Smooth muscle cell (in vitro differentiated cells): ENCODE measurements around the gene REG3G. TPM values are rescaled to one million over a fixed set of nuclear protein-coding genes. Genes with fewer than 3 reads are reported as not detected.

ENCODE experiments used
- DNase-seq: peaks from one replicate; lab custom pipeline; 2025; ENCODE audit not compliant: unreplicated experiment; lab: John Stamatoyannopoulos, UW
- H2AFZ ChIP-seq: fragments of 200-600 bp; sonication (generic); 2 replicates; pipeline ENCODE4 v1.6.0; 2016; ENCODE audit warnings: antibody characterized with exemption, low read depth, mild to moderate bottlenecking
- H3F3A ChIP-seq: fragments of 200-600 bp; sonication (generic); 2 replicates; pipeline ENCODE4 v1.6.0; 2017; ENCODE audit warnings: antibody characterized with exemption, low read depth
- H3K27ac ChIP-seq: fragments of 200-600 bp; sonication (generic); 2 replicates; pipeline ENCODE4 v1.5.1; 2016; ENCODE audit warnings: low read depth, mild to moderate bottlenecking
- H3K27me3 ChIP-seq: fragments of 200-600 bp; sonication (generic); 2 replicates; pipeline ENCODE4 v1.6.1; 2016; ENCODE audit warnings: low read depth, mild to moderate bottlenecking
- H3K36me3 ChIP-seq: fragments of 200-600 bp; sonication (generic); 2 replicates; pipeline ENCODE4 v1.5.1; 2016; ENCODE audit warnings: low read depth
- H3K4me1 ChIP-seq: fragments of 200-600 bp; sonication (generic); 2 replicates; pipeline ENCODE4 v1.5.1; 2016; ENCODE audit warnings: low read depth
- H3K4me2 ChIP-seq: fragments of 200-600 bp; sonication (generic); 2 replicates; pipeline ENCODE4 v1.6.0; 2016; ENCODE audit warnings: mild to moderate bottlenecking
- H3K4me3 ChIP-seq: fragments of 200-600 bp; sonication (generic); 2 replicates; pipeline ENCODE4 v1.5.1; 2016; ENCODE audit warnings: mild to moderate bottlenecking
- H3K79me2 ChIP-seq: fragments of 200-600 bp; sonication (generic); 2 replicates; pipeline ENCODE4 v1.6.0; 2016; ENCODE audit warnings: low read depth, mild to moderate bottlenecking
- H3K9ac ChIP-seq: fragments of 200-600 bp; sonication (generic); 2 replicates; pipeline ENCODE4 v1.6.0; 2016; ENCODE audit warnings: low read depth
- H3K9me3 ChIP-seq: fragments of 200-600 bp; sonication (generic); replicated peaks from 2 replicates; pipeline ENCODE4 v1.5.1; 2016; ENCODE audit warnings: low read depth
- H4K20me1 ChIP-seq: fragments of 200-600 bp; sonication (generic); 2 replicates; pipeline ENCODE4 v1.6.0; 2016; ENCODE audit warnings: low read depth
- CTCF ChIP-seq: fragments of 200-600 bp; sonication (generic); IDR thresholded peaks from 2 replicates; pipeline ENCODE4 v1.5.1; 2017; ENCODE audit warnings: borderline replicate concordance, mild to moderate bottlenecking, antibody characterized with exemption; ENCODE audit not compliant: insufficient read depth, poor library complexity, severe bottlenecking
- WGBS: methylation state at CpG from one replicate; pipeline ENCODE4 v1.1.7; 2016; ENCODE audit warnings: low lambda C conversion rate; 5-methylcytosine and 5-hydroxymethylcytosine counted together
- polyA plus RNA-seq: library from polyadenylated mRNA; unstranded; fragments of >200 nt; fragmentation: Nextera tagmentation; extraction: Ambion mirVana; gene quantifications from 2 replicates; pipeline ENCODE4 v1.2.1, GENCODE V29; 2016
- total RNA-seq: library from RNA; depleted of rRNA; stranded (reverse); fragments of >200 nt; gene quantifications from 2 replicates; pipeline ENCODE4 v1.2.3, GENCODE V29; 2014

Gene REG3G
- total and polyA plus RNA-seq, 2 experiments from 2014 or later = not detected

- Histone ChIP-seq H3K27ac (no peak overlapping the region), H3F3A (no peaks in the 10 kb centered on the region), H3K9me3 (no peaks in the 10 kb centered on the region), H3K4me3 (no peak overlapping the region), H3K79me2 (no peaks in the 10 kb centered on the region), H3K27me3 (peaks cover 33% of the 10 kb centered on the region), H4K20me1 (no peaks in the 10 kb centered on the region), H3K36me3 (no peaks in the 10 kb centered on the region), H3K9ac (no peak overlapping the region), H3K4me1 (no peaks in the 10 kb centered on the region), H3K4me2 (no peak overlapping the region), H2AFZ (no peak overlapping the region)
- no peak for DNase-seq
- TF ChIP-seq CTCF = no peak
- WGBS = 67% methylated on average over 4 of the region's 4 CpGs
Measured at GRCh38 chr2:79000008-79000576, 25.4 kb upstream of the REG3G start.

DNA sequence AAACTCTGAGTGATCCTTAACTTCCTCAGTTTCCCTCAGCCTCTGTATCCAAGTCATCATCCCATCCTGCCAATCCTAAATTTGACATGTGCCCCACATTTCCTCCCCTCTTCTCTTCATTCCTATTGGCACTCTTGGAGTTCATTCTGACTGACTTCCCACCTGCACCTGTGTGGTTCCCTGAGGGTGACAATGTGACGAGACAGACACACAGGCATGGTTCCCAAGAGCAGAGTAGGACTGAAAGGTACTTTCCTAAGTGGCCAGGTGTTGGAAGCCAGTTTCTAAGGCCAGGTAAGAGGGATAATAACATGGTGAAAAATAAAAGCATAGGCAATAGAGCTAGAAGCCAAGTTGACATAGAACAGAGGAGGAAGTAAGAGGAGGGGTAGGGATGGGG is 24.2 kb upstream of the REG3G start:
- 87% methylated on average over 1 of the region's 1 CpG for WGBS
- TF ChIP-seq CTCF = no peak
- H4K20me1 ChIP-seq = no peaks in the 10 kb centered on the region

GRCh38 chr2:79004680-79005079 is 20.8 kb upstream of the REG3G start:
- Histone ChIP-seq H3K27me3 (no peaks in the 10 kb centered on the region), H3K9ac (no peak overlapping the region), H4K20me1 (no peaks in the 10 kb centered on the region), H3F3A (no peaks in the 10 kb centered on the region), H3K4me3 (no peak overlapping the region), H3K79me2 (no peaks in the 10 kb centered on the region), H2AFZ (no peak overlapping the region), H3K4me2 (no peak overlapping the region), H3K4me1 (no peaks in the 10 kb centered on the region), H3K27ac (no peak overlapping the region), H3K36me3 (no peaks in the 10 kb centered on the region), H3K9me3 (no peaks in the 10 kb centered on the region)
- no peak for TF ChIP-seq CTCF
- no peak for DNase-seq
- 80% methylated on average over 5 of the region's 5 CpGs for WGBS

More for the DNA sequence above, 24.2 kb upstream of the REG3G start:
- H3K9ac ChIP-seq = no peak overlapping the region
- H3K4me1 ChIP-seq = no peaks in the 10 kb centered on the region
- no peaks in the 10 kb centered on the region for H3F3A ChIP-seq
- no peak overlapping the region for H3K4me2 ChIP-seq
- H3K9me3 ChIP-seq = no peaks in the 10 kb centered on the region
- H3K27ac ChIP-seq = no peak overlapping the region
- no peaks in the 10 kb centered on the region for H3K36me3 ChIP-seq
- no peak overlapping the region for H3K4me3 ChIP-seq
- DNase-seq = no peak
- H3K27me3 ChIP-seq = peaks cover 21% of the 10 kb centered on the region
- H2AFZ ChIP-seq = no peak overlapping the region
- H3K79me2 ChIP-seq = no peaks in the 10 kb centered on the region

- Histone ChIP-seq H3K4me2 (no peak overlapping the region), H3K36me3 (no peaks in the 10 kb centered on the region), H3K27me3 (no peaks in the 10 kb centered on the region), H3K9ac (no peak overlapping the region), H2AFZ (no peak overlapping the region), H3F3A (no peaks in the 10 kb centered on the region), H3K79me2 (no peaks in the 10 kb centered on the region), H3K9me3 (no peaks in the 10 kb centered on the region), H3K4me1 (no peaks in the 10 kb centered on the region), H4K20me1 (no peaks in the 10 kb centered on the region), H3K27ac (no peak overlapping the region), H3K4me3 (no peak overlapping the region)
- 68% methylated on average over 3 of the region's 3 CpGs for WGBS
- DNase-seq = no peak
- TF ChIP-seq CTCF = no peak
Measured at GRCh38 chr2:79005216-79005615, 20.3 kb upstream of the REG3G start.
